Effector memory CD8-positive, alpha-beta T cell (primary cell): Measurements from ENCODE around the gene KASH5.
A peak's percentile ranks its signal among the peaks of the same experiment; 100 is the strongest.

Source experiments
- ATAC-seq: fragments of 150-1000 bp; cut with Tn5 transposase; replicated peaks from 2 replicates; pipeline ENCODE4 v1.10.0; 2021; ENCODE audit warnings: mild to moderate bottlenecking, moderate library complexity
- DNase-seq, 3 experiments: peaks; one replicate each; pipeline ENCODE4 v3.0.0; 2021
- H3K27ac Mint-ChIP-seq, 2 donors: one replicate each; pipeline ENCODE4 v1.8.0; 2022; ENCODE audit warnings: mild to moderate bottlenecking in 2 of 2, mixed read lengths in 2 of 2, moderate library complexity in 2 of 2
- H3K27me3 Mint-ChIP-seq, 2 donors: one replicate each; pipeline ENCODE4 v1.8.0; 2022; ENCODE audit warnings: mixed read lengths in 2 of 2
- H3K36me3 Mint-ChIP-seq: one replicate; pipeline ENCODE4 v1.8.0; 2022; ENCODE audit warnings: mild to moderate bottlenecking, moderate library complexity, mixed read lengths; ENCODE audit not compliant: insufficient read depth
- H3K4me1 Mint-ChIP-seq, 2 donors: one replicate each; pipeline ENCODE4 v1.8.0; 2022; ENCODE audit warnings: low read depth in 2 of 2, mixed read lengths in 2 of 2
- H3K4me3 Mint-ChIP-seq, 2 donors: one replicate each; pipeline ENCODE4 v1.8.0; 2022; ENCODE audit warnings: mild to moderate bottlenecking in 2 of 2, mixed read lengths in 2 of 2, moderate library complexity in 2 of 2
- H3K9me3 Mint-ChIP-seq, 2 donors: one replicate each; pipeline ENCODE4 v1.8.0; 2022; ENCODE audit warnings: mixed read lengths in 2 of 2

KASH5 gene

GRCh38 chr19:49395581-49396407, 7.7 kb downstream of the KASH5 start:
- no peaks in the 10 kb centered on the region for H3K27me3 Mint-ChIP-seq
- peaks cover 9% of the 10 kb centered on the region for H3K36me3 Mint-ChIP-seq
- no peaks in the 10 kb centered on the region for H3K9me3 Mint-ChIP-seq
- DNase-seq (no peak), ATAC-seq (no peak)
- no peak overlapping the region for H3K4me3 Mint-ChIP-seq
- H3K27ac Mint-ChIP-seq: no peak overlapping the region
- peaks cover 8 to 9% of the 10 kb centered on the region in 2 donors for H3K4me1 Mint-ChIP-seq

- H3K27me3 Mint-ChIP-seq: peaks cover 0 to 9% of the 10 kb centered on the region in 2 donors
- no peak for ATAC-seq
- DNase-seq: no peak
- H3K27ac Mint-ChIP-seq: no peak overlapping the region
- no peaks in the 10 kb centered on the region for H3K9me3 Mint-ChIP-seq
- H3K36me3 Mint-ChIP-seq: peaks cover 6% of the 10 kb centered on the region
- H3K4me3 Mint-ChIP-seq: no peak overlapping the region
- H3K4me1 Mint-ChIP-seq: peaks cover 3 to 4% of the 10 kb centered on the region in 2 donors
These were observed 8.9 kb downstream of the KASH5 start for GRCh38 chr19:49396738-49397505.

DNA sequence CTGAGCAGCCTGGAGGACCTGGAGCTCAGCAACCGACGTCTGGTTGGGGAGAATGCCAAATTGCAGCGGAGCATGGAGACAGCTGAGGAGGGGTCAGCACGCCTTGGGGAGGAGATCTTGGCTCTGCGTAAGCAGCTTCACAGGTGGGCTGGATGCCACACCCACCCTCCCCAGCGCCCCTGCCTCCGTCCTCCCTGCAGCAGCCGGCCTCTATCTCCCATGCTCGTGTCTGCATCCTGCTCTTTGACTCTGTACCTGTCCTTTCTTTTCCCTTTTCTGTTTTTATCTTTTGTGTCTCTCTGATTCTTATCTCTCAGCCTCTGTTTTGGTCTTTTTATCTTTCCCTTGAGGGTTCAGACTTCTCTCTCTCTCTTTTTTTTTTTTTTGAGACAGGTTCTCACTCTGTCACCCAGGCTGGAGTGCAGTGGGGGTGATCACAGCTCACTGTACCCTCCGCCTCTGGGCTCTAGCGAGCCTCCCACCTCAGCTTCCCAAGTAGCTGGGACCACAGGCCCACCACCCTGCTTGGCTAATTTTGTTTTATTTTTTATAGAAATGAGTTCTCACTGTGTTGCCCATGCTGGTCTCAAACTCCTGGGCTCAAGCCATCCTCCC, 10.1 kb downstream of the KASH5 start:
- Mint-ChIP-seq H3K27ac (no peak overlapping the region), H3K27me3 (peaks cover 0 to 9% of the 10 kb centered on the region in 2 donors), H3K9me3 (no peaks in the 10 kb centered on the region), H3K36me3 (peaks cover 6% of the 10 kb centered on the region), H3K4me1 (no peaks in the 10 kb centered on the region), H3K4me3 (no peak overlapping the region)
- ATAC-seq: no peak
- DNase-seq: no peak

DNA sequence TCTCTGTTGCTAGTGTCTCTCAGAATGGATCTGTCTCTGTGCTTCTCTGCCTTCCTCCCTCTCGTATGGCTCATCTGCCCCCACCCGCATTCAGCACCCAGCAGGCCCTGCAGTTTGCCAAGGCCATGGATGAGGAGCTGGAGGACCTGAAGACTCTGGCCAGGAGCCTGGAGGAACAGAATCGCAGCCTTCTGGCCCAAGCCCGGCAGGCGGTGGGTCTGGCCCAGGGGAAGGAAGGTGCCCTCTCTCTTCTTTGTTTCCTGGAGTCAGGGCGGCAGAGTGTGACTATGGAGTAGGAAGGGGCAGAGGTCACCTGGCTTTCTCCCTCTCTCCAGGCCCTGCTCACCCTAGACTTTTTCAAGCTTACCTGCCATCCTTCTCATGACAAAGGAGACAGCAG, 10.9 kb downstream of the KASH5 start:
- peaks cover 0 to 9% of the 10 kb centered on the region in 2 donors for H3K27me3 Mint-ChIP-seq
- no peaks in the 10 kb centered on the region for H3K4me1 Mint-ChIP-seq
- no peaks in the 10 kb centered on the region for H3K9me3 Mint-ChIP-seq
- ATAC-seq (no peak), DNase-seq (no peak)
- H3K27ac Mint-ChIP-seq: no peak overlapping the region
- H3K4me3 Mint-ChIP-seq: no peak overlapping the region
- H3K36me3 Mint-ChIP-seq: peaks cover 6% of the 10 kb centered on the region

DNA sequence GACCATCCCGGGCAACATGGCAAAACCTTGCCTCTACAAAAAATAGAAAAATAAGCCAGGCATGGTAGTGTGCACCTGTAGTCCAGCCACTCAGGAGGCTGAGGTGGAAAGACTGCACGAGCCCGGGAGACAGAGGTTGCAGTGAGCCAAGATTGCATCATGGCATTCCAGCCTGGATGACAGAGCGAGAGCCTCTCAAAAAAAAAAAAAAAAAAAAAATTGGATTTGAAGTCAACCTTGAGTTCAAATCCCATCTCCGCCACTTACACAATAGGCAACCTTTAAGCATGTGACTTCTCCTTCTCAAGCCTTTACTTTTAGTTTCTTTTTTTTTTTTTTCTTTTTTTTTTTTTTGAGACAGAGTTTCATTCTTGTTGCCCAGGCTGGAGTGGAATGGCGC, 12.0 kb downstream of the KASH5 start:
- no peak overlapping the region for H3K27ac Mint-ChIP-seq
- peaks cover 6% of the 10 kb centered on the region for H3K36me3 Mint-ChIP-seq
- no peaks in the 10 kb centered on the region for H3K4me1 Mint-ChIP-seq
- ATAC-seq: no peak
- no peaks in the 10 kb centered on the region for H3K9me3 Mint-ChIP-seq
- H3K4me3 Mint-ChIP-seq: no peak overlapping the region
- H3K27me3 Mint-ChIP-seq: peaks cover 0 to 9% of the 10 kb centered on the region in 2 donors
- no peak for DNase-seq

- ATAC-seq (no peak), DNase-seq (no peak)
- H3K9me3 Mint-ChIP-seq: no peaks in the 10 kb centered on the region
- peaks cover 0 to 9% of the 10 kb centered on the region in 2 donors for H3K27me3 Mint-ChIP-seq
- no peak overlapping the region for H3K27ac Mint-ChIP-seq
- peaks cover 4 to 10% of the 10 kb centered on the region in 2 donors for H3K4me1 Mint-ChIP-seq
- H3K36me3 Mint-ChIP-seq: peaks cover 2% of the 10 kb centered on the region
- H3K4me3 Mint-ChIP-seq: no peak overlapping the region
These were observed 15.5 kb downstream of the KASH5 start for GRCh38 chr19:49403404-49404187.

- Mint-ChIP-seq H3K36me3 (no peaks in the 10 kb centered on the region), H3K27me3 (no peaks in the 10 kb centered on the region), H3K9me3 (no peaks in the 10 kb centered on the region), H3K4me3 (no peak overlapping the region), H3K27ac (no peak overlapping the region), H3K4me1 (peaks cover 24 to 35% of the 10 kb centered on the region in 2 donors)
- no peak for DNase-seq
- ATAC-seq: no peak
These were observed 19.0 kb downstream of the KASH5 start for GRCh38 chr19:49407079-49407478.

- Mint-ChIP-seq H3K9me3 (no peaks in the 10 kb centered on the region), H3K4me1 (peaks cover 24 to 37% of the 10 kb centered on the region in 2 donors), H3K27ac (no peak overlapping the region), H3K36me3 (no peaks in the 10 kb centered on the region), H3K4me3 (peak overlapping the region in 1 of 2 donors; percentile 4), H3K27me3 (no peaks in the 10 kb centered on the region)
- DNase-seq (no peak), ATAC-seq (no peak)
These were observed 19.5 kb downstream of the KASH5 start for GRCh38 chr19:49407482-49408015.

- DNase-seq (no peak), ATAC-seq (no peak)
- Mint-ChIP-seq H3K9me3 (no peaks in the 10 kb centered on the region), H3K27ac (peak overlapping the region; percentile 65 to 76), H3K4me3 (peak overlapping the region; percentile 48 to 73), H3K4me1 (peaks cover 24 to 37% of the 10 kb centered on the region in 2 donors), H3K36me3 (no peaks in the 10 kb centered on the region), H3K27me3 (no peaks in the 10 kb centered on the region)
These were observed 20.9 kb downstream of the KASH5 start for GRCh38 chr19:49408816-49409440.

DNA sequence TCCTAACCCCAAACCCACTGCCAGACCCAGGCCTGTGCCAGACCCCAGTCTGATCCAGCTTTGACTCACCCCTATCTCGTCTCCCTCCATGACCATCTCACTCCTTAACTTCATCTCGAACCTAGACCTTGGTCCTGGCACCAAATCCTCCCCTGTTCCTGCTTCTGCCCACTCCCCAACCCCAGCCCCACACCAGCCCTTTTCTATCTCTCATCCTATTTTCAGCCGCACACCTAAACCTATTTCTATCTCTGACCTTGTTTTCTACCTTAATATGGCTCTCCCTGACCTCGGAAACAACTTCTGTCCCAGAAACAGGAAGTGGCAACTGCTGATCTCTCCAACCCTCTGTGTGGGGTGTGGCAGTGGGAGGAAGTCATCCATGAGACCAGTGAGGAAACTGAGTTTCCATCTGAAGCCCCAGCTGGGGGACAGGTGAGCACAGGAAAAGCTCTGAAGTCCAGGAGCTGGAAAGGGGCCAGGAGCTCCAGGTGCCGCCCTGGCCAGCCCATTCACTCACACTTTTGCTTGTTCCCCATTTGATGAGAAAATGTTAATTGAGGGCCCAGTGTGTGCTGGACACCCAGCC, 21.5 kb downstream of the KASH5 start:
- H3K4me1 Mint-ChIP-seq: peaks cover 24 to 37% of the 10 kb centered on the region in 2 donors
- H3K27ac Mint-ChIP-seq: peak overlapping the region; percentile 65 to 76
- ATAC-seq: peak; percentile 75

DNA sequence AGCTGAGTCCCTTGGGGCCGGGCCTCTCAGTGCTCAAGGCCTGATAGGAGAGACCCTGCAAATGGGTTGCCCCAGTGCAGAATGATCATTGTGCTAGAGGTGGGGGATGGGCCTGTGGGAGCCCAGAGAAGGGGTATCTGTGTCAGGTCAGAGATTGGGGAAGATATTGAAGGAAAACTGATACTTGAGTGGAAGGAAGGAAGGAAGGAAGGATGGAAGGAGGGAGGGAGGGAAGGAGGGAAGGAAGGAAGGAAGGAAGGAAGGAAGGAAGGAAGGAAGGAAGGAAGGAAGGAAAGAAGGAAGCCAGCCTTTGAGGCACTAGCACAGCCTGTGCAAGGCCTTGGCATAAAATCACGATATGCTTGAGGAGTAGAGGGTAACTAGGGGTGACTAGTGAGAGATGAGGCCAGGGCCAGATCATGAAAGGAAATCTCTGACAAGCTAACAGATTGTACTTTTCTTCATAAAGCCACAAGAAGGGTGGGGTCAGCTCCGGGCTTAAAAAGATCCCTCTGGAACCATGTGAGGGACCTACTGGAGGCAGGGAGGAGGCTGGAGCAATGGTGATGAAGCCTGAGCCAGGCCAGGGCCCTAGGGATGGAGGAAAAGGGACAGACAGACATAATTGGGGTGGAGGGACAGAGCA, 23.8 kb downstream of the KASH5 start:
- H3K36me3 Mint-ChIP-seq: no peaks in the 10 kb centered on the region
- DNase-seq (no peak), ATAC-seq (no peak)
- H3K4me3 Mint-ChIP-seq: no peak overlapping the region
- no peaks in the 10 kb centered on the region for H3K9me3 Mint-ChIP-seq
- H3K27ac Mint-ChIP-seq: peak overlapping the region in 1 of 2 donors; percentile 86
- H3K27me3 Mint-ChIP-seq: peaks cover 6 to 17% of the 10 kb centered on the region in 2 donors
- H3K4me1 Mint-ChIP-seq: peaks cover 24 to 37% of the 10 kb centered on the region in 2 donors

More for the DNA sequence above, 21.5 kb downstream of the KASH5 start:
- H3K9me3 Mint-ChIP-seq: no peaks in the 10 kb centered on the region
- peak overlapping the region; percentile 48 to 73 for H3K4me3 Mint-ChIP-seq
- H3K27me3 Mint-ChIP-seq: no peaks in the 10 kb centered on the region
- H3K36me3 Mint-ChIP-seq: no peaks in the 10 kb centered on the region
- no peak for DNase-seq

GRCh38 chr19:49413348-49413747, 25.3 kb downstream of the KASH5 start:
- no peaks in the 10 kb centered on the region for H3K36me3 Mint-ChIP-seq
- peaks cover 22 to 30% of the 10 kb centered on the region in 2 donors for H3K4me1 Mint-ChIP-seq
- H3K4me3 Mint-ChIP-seq: no peak overlapping the region
- no peak overlapping the region for H3K27ac Mint-ChIP-seq
- no peaks in the 10 kb centered on the region for H3K9me3 Mint-ChIP-seq
- H3K27me3 Mint-ChIP-seq: peaks cover 18 to 33% of the 10 kb centered on the region in 2 donors
- ATAC-seq (no peak), DNase-seq (no peak)
